Endometrial microvascular endothelial cells (primary cell): ENCODE results near the gene CFAP20. TPM values are rescaled to one million over a fixed set of nuclear protein-coding genes. Genes with fewer than 3 reads are reported as not detected.

Source experiments
- in situ Hi-C: cut with HindIII; loops from 2 replicates; pipeline ENCODE4 v1.10.0; 2017; ENCODE audit warnings: low sequenced_read_pairs, low pct_unique_long_range_greater_than_20kb; ENCODE audit errors: inconsistent ontology term
- total RNA-seq: library from RNA; depleted of rRNA; stranded (reverse); fragments of >200 nt; gene quantifications from one replicate; pipeline ENCODE4 v1.2.3, GENCODE V29; 2015; ENCODE audit errors: inconsistent ontology term

CFAP20 gene
- total RNA-seq: 94.6 TPM

GRCh38 chr16:58129097-58129936 is at the start of gene CFAP20:
TSS of gene CFAP20 (minus strand) at chr16:58129381. CDS start at chr16:58129115, 266 bp downstream.
- in situ Hi-C loops: loop anchor here (10.0 kb wide), 1 partner anchor 95 kb away; no protein-coding TSS in a partner anchor

- in situ Hi-C loops: no loop called here
Observed at GRCh38 chr16:58177353-58177710, 48.2 kb upstream of the CFAP20 start.

- in situ Hi-C loops: no loop called here
Observed at GRCh38 chr16:58176608-58177352, 47.6 kb upstream of the CFAP20 start.

DNA sequence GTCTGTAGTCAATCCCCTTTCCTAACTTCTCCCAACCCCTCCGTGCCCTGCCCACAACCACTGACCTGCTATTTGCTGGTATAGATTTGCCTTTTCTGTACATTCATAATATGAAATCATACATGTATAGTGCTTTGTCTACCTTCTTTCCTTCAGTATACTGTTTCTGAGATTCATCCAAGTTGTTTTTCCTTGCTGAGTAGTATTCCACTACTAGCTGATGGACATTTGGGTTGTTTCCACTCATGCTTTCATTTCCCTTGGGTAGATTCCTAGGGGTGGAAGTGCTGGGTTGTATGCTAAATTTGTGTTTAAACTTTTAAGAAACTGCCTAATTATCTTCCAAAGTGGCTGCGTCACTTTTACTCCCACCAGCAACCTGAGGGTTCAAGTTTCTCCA is 41.0 kb upstream of the CFAP20 start:
- in situ Hi-C loops: no loop called here

- in situ Hi-C loops: no loop called here
Observed at GRCh38 chr16:58160855-58161254, 31.7 kb upstream of the CFAP20 start.

GRCh38 chr16:58158725-58159124 is 29.5 kb upstream of the CFAP20 start:
- in situ Hi-C loops: no loop called here

- in situ Hi-C loops: no loop called here
Observed at GRCh38 chr16:58157951-58158540, 28.9 kb upstream of the CFAP20 start.

GRCh38 chr16:58157239-58157638 is 28.1 kb upstream of the CFAP20 start:
- in situ Hi-C loops: no loop called here

DNA sequence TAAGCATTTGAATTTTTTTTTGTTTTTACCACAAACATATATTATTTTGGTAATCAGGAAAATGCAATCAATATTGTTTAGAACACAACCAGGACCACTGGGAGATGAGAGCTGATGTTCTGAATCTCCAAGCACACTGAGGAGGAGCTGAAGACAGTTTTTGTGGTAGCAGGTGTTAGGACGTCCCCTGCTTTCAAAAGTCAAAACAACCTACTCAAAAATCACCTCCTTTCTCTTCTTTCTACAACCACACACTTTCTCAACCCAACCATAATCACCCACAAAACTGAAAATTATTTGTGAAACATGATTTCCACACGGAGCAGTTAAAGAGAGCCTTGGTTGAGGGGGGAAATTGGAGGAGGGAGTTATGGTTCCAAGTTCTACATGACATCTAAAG is 26.7 kb upstream of the CFAP20 start:
- in situ Hi-C loops: no loop called here

DNA sequence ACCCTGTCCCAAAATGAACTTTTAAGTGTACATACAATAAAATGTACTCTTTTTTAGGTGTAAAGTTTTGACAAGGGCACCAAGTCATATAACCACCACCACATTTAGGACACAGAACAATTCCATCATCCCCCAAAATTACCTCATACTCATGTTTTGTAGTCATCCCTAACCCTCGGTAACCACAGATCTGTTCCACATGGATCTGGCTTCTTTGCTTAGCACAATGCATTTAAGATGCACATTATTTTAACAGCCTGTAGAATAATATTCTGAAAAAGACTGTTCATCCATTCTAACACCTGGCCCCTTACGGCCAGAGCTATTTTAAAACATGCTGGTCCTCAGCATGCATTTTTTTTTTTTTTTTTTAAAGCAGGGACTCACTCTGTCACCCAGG is 25.2 kb upstream of the CFAP20 start:
- in situ Hi-C loops: no loop called here

- in situ Hi-C loops: no loop called here
Observed at GRCh38 chr16:58152246-58152868, 23.2 kb upstream of the CFAP20 start.

DNA sequence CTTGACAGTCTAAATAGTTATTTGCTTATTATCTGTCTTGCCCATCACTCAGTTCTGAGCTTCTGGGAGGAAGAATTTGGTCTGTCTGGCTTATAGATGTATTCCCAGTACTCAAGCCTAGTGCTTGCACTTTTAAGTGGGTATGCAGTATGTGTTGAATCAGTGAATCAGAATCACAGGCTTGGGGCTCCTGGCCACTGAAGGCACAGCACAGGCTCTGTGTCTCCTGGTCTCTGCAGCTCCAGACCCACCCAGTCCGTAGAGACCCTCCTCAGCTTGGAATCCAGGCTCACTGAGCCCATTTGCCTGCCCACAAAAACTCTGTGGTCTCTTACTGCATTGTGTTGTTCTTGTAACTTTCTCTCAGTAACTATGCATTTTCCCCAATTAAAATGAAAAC is 19.3 kb upstream of the CFAP20 start:
- in situ Hi-C loops: no loop called here

GRCh38 chr16:58148099-58148498 is 18.9 kb upstream of the CFAP20 start:
- in situ Hi-C loops: no loop called here

GRCh38 chr16:58138852-58139251 is 9.7 kb upstream of the CFAP20 start:
- in situ Hi-C loops: no loop called here

- in situ Hi-C loops: no loop called here
Observed at GRCh38 chr16:58137581-58137980, 8.4 kb upstream of the CFAP20 start.

DNA sequence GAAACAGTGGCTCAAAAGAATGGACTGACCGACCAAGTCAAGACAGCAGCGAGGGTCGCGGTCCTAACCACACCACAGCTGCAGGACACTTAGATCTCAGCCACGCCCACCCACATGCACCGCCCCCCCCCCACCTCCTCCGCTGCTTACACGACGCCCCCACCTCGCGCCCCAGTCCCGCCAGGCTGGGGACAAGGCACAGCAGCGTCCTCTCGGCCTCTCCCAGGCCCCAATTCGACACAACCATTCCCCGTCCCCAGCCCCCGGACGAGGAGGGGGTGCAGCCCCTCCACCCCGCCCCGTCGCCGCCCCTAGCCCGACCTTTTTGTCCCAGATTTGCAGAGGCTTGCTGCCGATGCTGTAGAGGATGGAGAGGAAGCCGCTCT is 477 bp downstream of the CFAP20 start:
- in situ Hi-C loops: loop anchor here (10.0 kb wide), 1 partner anchor 94 kb away; no protein-coding TSS in a partner anchor

- in situ Hi-C loops: loop anchor here (10.0 kb wide), 1 partner anchor 93 kb away; no protein-coding TSS in a partner anchor
Observed at GRCh38 chr16:58128181-58128631, 975 bp downstream of the CFAP20 start.

DNA sequence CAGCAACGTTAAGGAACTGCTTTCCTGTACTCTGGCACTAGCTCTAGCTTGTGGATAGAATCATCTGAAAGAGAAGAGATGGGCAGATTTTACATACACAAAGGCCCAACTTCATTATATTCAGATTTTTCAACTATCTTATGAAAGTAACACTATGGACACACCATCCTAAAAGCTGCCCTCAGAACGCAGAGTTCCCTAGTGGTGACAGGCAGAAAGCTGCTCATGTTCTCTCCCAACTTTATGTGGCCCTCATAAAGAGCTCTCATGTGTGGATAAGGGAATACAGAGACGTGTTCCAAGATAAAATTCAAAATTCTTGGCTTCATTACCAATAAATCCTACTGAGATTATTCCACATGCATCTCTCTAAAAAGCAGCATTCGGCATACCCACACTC is 1.5 kb downstream of the CFAP20 start:
- in situ Hi-C loops: loop anchor here (10.0 kb wide), 1 partner anchor 93 kb away; no protein-coding TSS in a partner anchor

- in situ Hi-C loops: loop anchor here (10.0 kb wide), 1 partner anchor 92 kb away; no protein-coding TSS in a partner anchor
Observed at GRCh38 chr16:58127033-58127556, 2.1 kb downstream of the CFAP20 start.
